Mucosa of rectum (tissue), 2 donors: ENCODE measurements around the gene ASB16.
"Not testable (repeated sequence)": the region's sequence is repeated elsewhere in the genome, so short reads cannot be mapped to it uniquely, and the experiment has no call there.

Experiments
- H3K27ac ChIP-seq, 2 donors: one replicate each; pipeline ENCODE4 v1.7.0; 2013; ENCODE audit warnings: inconsistent platforms in 2 of 2, low read depth in 2 of 2, low read length in 2 of 2
- H3K27me3 ChIP-seq, 2 donors: one replicate each; pipeline ENCODE4 v1.7.0; 2013; ENCODE audit warnings: low read length in 2 of 2; ENCODE audit not compliant: control insufficient read depth in 2 of 2, insufficient read depth in 2 of 2
- H3K36me3 ChIP-seq, 2 donors: one replicate each; pipeline ENCODE4 v1.7.0; 2013; ENCODE audit warnings: low read length in 2 of 2; ENCODE audit not compliant: control insufficient read depth in 2 of 2, insufficient read depth in 2 of 2
- H3K4me1 ChIP-seq, 2 donors: one replicate each; pipeline ENCODE4 v1.7.0; 2013; ENCODE audit warnings: low read length in 2 of 2, mild to moderate bottlenecking in 1 of 2; ENCODE audit not compliant: control insufficient read depth in 2 of 2, insufficient read depth in 2 of 2
- H3K4me3 ChIP-seq, 2 donors: one replicate each; pipeline ENCODE4 v1.7.0; 2013; ENCODE audit warnings: low read length in 2 of 2
- H3K9ac ChIP-seq, 2 donors: one replicate each; pipeline ENCODE4 v1.7.0; 2013; ENCODE audit warnings: low read length in 2 of 2, low read depth in 1 of 2, mild to moderate bottlenecking in 1 of 2
- H3K9me3 ChIP-seq, 2 donors: one replicate each; pipeline ENCODE4 v1.7.0; 2013; ENCODE audit warnings: low read length in 2 of 2; ENCODE audit not compliant: control insufficient read depth in 2 of 2
- donor health status: healthy.
- donor health status: Normal muscosa, but diverticular disease.

ASB16 gene

GRCh38 chr17:44131372-44131771 is 39.1 kb upstream of the ASB16 start:
- H3K27ac ChIP-seq, H3K9ac ChIP-seq, H3K36me3 ChIP-seq, H3K27me3 ChIP-seq, H3K4me3 ChIP-seq, H3K9me3 ChIP-seq, H3K4me1 ChIP-seq: not testable (repeated sequence)

DNA sequence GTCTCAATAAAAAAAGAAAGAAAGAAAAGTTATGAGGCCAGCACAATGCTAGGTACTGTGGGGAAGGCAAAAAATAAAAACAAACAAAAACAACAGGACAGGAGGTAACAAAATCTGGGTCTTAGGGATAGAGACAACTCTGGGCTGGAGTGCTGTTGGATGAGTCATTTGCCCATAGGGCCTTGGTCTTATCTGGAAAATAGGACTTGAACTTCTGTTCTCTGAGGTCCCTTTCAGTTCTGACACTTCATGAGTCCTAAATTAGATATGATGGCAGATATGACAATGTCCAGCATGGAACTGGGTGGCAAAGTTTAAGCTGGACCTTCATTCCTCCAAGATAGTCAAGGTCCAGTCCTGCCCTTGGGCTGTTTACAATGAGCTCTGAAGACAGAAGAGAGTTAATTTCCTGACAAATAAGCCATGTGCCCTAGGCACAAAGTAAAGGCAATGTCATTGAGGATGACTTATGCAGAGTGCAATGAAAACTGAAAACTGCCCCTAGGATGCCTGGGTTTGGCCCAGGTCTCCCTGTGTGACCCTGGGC is 38.2 kb upstream of the ASB16 start:
- no peaks in the 10 kb centered on the region for H3K27me3 ChIP-seq
- H3K9me3 ChIP-seq = no peaks in the 10 kb centered on the region
- H3K27ac ChIP-seq = no peak overlapping the region
- no peaks in the 10 kb centered on the region for H3K4me1 ChIP-seq
- no peak overlapping the region for H3K4me3 ChIP-seq
- H3K9ac ChIP-seq = no peak overlapping the region
- H3K36me3 ChIP-seq = no peaks in the 10 kb centered on the region

DNA sequence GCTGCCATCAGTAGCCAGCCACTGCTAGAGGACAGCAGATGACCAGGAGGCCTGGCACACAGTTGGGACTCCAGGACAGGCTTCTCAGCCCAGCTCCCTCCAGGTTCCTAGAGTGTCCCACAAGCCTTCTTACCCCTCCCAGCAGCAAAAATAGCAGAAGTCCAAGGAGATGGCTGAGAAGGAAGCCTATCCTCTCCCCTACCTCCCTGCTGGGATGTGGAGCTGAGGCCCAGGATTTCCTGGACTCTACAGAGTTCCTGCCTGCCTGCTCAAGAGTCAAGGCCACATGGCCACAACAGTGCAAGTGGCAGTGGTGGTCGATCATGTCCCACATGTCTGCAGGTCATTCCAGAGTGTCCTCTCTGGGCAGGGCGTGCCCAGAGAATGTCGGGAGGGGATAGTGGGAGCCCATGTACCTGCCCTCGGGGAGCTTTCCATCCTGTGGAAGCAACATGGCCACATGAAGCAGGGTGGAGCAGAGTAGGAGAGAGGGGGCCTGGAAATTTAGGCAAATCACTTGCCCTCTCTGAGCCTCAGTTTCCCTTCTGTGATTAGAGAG is 36.5 kb upstream of the ASB16 start:
- Histone ChIP-seq H3K27me3 (peaks cover 0 to 5% of the 10 kb centered on the region in 2 donors), H3K36me3 (no peaks in the 10 kb centered on the region), H3K9me3 (no peaks in the 10 kb centered on the region), H3K4me1 (peaks cover 0 to 6% of the 10 kb centered on the region in 2 donors), H3K9ac (no peak overlapping the region), H3K27ac (no peak overlapping the region), H3K4me3 (no peak overlapping the region)

- H3K4me1 ChIP-seq = peaks cover 0 to 6% of the 10 kb centered on the region in 2 donors
- H3K36me3 ChIP-seq = no peaks in the 10 kb centered on the region
- H3K27me3 ChIP-seq = peaks cover 0 to 5% of the 10 kb centered on the region in 2 donors
- H3K9ac ChIP-seq = no peak overlapping the region
- H3K27ac ChIP-seq = no peak overlapping the region
- no peaks in the 10 kb centered on the region for H3K9me3 ChIP-seq
- H3K4me3 ChIP-seq = no peak overlapping the region
These were observed 35.5 kb upstream of the ASB16 start for GRCh38 chr17:44134752-44135568.

DNA sequence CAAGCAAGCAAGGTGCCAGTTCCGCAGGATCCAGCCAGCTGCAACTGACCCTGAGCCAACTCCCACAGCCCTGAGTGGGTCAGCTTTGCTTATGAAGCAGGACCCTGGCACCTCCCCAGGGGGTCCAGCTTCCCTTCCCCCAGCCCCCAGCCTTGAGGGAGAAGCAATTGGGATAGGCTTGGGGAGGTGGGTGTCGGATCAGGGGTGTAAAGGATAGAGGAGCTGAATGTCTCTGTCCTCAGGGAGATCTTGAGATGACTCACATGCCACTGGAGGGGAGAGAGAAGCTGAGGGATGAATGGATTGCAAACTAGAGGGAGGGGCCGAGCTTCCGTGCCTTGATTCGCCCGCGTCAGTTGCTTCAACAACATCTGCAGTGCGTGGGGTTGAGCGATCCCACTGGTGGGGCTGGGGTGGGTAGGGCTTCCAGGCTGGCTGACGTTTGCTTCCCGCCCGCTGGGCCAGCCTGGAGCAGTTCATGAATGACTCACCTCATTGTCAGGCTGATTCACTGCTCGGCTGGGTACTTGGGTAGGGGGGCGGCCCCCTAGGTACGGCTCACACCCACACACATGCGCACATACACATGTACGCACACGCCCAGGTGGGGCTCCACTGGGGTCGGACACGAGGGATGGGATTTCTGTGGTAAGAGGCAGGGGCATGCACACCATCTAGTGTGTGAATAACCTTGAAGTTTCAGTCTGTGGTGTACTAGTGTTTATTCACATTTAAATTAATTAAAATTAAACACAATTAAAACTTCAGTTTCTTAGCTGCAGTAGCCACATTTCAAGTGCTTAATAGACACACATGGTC is 32.4 kb upstream of the ASB16 start:
- peak overlapping the region in 1 of 2 donors; percentile 6 for H3K9ac ChIP-seq
- no peaks in the 10 kb centered on the region for H3K36me3 ChIP-seq
- H3K27me3 ChIP-seq = peaks cover 0 to 5% of the 10 kb centered on the region in 2 donors
- peak overlapping the region in 1 of 2 donors; percentile 9 for H3K27ac ChIP-seq
- H3K9me3 ChIP-seq = no peaks in the 10 kb centered on the region
- no peak overlapping the region for H3K4me3 ChIP-seq
- H3K4me1 ChIP-seq = peaks cover 0 to 8% of the 10 kb centered on the region in 2 donors

DNA sequence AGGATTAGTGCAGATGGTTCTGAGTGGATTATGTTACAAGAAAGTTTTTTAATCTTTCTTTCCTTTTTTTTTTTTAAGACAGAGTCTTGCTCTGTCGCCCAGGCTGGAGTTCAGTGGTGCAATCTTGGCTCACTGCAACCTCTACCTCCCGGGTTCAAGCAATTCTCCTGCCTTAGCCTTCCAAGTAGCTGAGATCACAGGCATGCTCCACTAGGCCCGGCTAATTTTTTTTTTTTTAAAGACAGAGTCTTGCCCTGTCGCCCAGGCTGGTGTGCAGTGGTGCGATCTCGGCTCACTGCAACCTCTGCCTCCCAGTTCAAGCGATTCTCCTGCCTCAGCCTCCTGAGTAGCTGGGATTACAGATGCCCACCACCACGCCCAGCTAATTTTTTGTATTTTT is 26.6 kb upstream of the ASB16 start:
- not testable (repeated sequence) for H3K4me3 ChIP-seq, H3K4me1 ChIP-seq, H3K9ac ChIP-seq

GRCh38 chr17:44144966-44145739 is 25.4 kb upstream of the ASB16 start:
- Histone ChIP-seq H3K4me3 (no peak overlapping the region), H3K9me3 (no peaks in the 10 kb centered on the region), H3K27me3 (no peaks in the 10 kb centered on the region), H3K9ac (no peak overlapping the region), H3K4me1 (peaks cover 0 to 3% of the 10 kb centered on the region in 2 donors), H3K27ac (no peak overlapping the region), H3K36me3 (peaks cover 0 to 4% of the 10 kb centered on the region in 2 donors)

More for the DNA sequence above, 26.6 kb upstream of the ASB16 start:
- not testable (repeated sequence) for H3K9me3 ChIP-seq, H3K27ac ChIP-seq, H3K27me3 ChIP-seq, H3K36me3 ChIP-seq

- Histone ChIP-seq H3K4me1 (peaks cover 0 to 3% of the 10 kb centered on the region in 2 donors), H3K9me3 (no peaks in the 10 kb centered on the region), H3K9ac (no peak overlapping the region), H3K36me3 (peaks cover 0 to 4% of the 10 kb centered on the region in 2 donors), H3K4me3 (no peak overlapping the region), H3K27me3 (no peaks in the 10 kb centered on the region), H3K27ac (no peak overlapping the region)
These were observed 23.8 kb upstream of the ASB16 start for GRCh38 chr17:44146375-44147346.

DNA sequence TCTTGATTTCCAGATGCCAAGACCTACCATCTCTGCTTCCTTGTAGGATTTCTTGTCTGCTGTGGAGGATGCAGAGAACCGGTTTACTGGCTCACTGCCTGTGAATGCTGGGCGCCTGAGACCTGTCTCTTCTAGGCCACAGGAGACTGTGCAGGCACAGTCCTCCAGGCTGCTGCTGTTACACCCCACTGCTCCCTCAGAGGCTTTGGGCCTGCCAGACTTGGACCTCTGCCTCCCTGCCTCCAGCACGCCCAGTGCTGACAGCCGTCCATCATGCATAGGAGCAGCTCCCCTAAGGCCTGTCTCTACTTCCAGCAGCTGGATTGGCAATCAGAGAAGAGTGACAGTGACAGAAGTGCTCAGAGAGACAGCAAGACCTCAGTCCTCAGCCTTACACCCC is 22.7 kb upstream of the ASB16 start:
- no peak overlapping the region for H3K27ac ChIP-seq
- H3K9ac ChIP-seq = no peak overlapping the region
- no peaks in the 10 kb centered on the region for H3K9me3 ChIP-seq
- no peaks in the 10 kb centered on the region for H3K27me3 ChIP-seq
- peaks cover 0 to 4% of the 10 kb centered on the region in 2 donors for H3K36me3 ChIP-seq
- H3K4me1 ChIP-seq = no peaks in the 10 kb centered on the region
- H3K4me3 ChIP-seq = no peak overlapping the region
